Endothelial cell of umbilical vein (primary cell): Measurements from ENCODE around the gene THAP3. TPM values are rescaled to one million over a fixed set of nuclear protein-coding genes. Genes with fewer than 3 reads are reported as not detected.

Source experiments
- BruUV-seq: library from RNA; stranded (reverse); fragments of 400-500 nt; replicated peaks from 2 replicates; lab custom pipeline; 2021; lab: Mats Ljungman, UMichigan
- CTCF ChIA-PET: fragments of 300-600, 350-600 bp; sonication (Branson Sonifier 250); formaldehyde crosslinking; loops from one replicate; lab custom pipeline; 2021; ENCODE audit warnings: antibody characterized with exemption, inconsistent platforms; lab: Charles Lee
- POLR2A ChIA-PET: fragments of 300-600, 350-600 bp; sonication (Branson Sonifier 250); formaldehyde crosslinking; loops from one replicate; lab custom pipeline; 2021; ENCODE audit warnings: antibody characterized with exemption, inconsistent platforms; lab: Charles Lee
- DNase-seq: peaks from one replicate; pipeline ENCODE4 v3.0.0-alpha.2; 2011; ENCODE audit warnings: low read depth, low spot score
- FAIRE-seq: peaks from 2 replicates; lab custom pipeline; 2011; peaks lifted over from hg19 to GRCh38; lab: Jason Lieb, UNC
- H2AFZ ChIP-seq: 2 replicates; pipeline ENCODE4 v1.6.0; 2012; ENCODE audit warnings: low read depth, low read length, control low read depth, inconsistent platforms
- H3K27ac ChIP-seq: 2 replicates; pipeline ENCODE4 v1.5.1; 2011; ENCODE audit warnings: low read depth, mild to moderate bottlenecking, control low read depth, low read length, moderate library complexity; ENCODE audit not compliant: insufficient read depth
- H3K27me3 ChIP-seq, 2 experiments: 2 replicates each; pipeline versions ENCODE4 v1.6.0 to v1.6.1; 2011; ENCODE audit warnings: low read length in 2 of 2, mixed read lengths in 1 of 2; ENCODE audit not compliant: control insufficient read depth in 2 of 2, insufficient read depth in 2 of 2
- H3K36me3 ChIP-seq, 2 experiments: 2 replicates in 1 of 2; 3 replicates in 1 of 2; pipeline ENCODE4 v1.5.1; 2011; ENCODE audit warnings: low read length in 2 of 2, mild to moderate bottlenecking in 1 of 2, moderate library complexity in 1 of 2; ENCODE audit not compliant: control insufficient read depth in 2 of 2, insufficient read depth in 2 of 2; ENCODE audit errors: extremely low read depth in 1 of 2
- H3K4me1 ChIP-seq: 3 replicates; pipeline ENCODE4 v1.5.1; 2011; ENCODE audit warnings: mild to moderate bottlenecking, low read length; ENCODE audit not compliant: control insufficient read depth, insufficient read depth; ENCODE audit errors: extremely low read depth
- H3K4me2 ChIP-seq: 2 replicates; pipeline ENCODE4 v1.6.1; 2011; ENCODE audit warnings: low read length, control low read depth, mixed read lengths; ENCODE audit not compliant: insufficient read depth
- H3K4me3 ChIP-seq, 3 experiments: fragments of 200-600 bp in 1 of 3; sonication (generic), shearing (Covaris generic) in 1 of 3; replicated peaks in 1 of 3; 2 replicates each; pipeline ENCODE4 v1.5.1; 2011 to 2016; ENCODE audit warnings: control low read depth in 3 of 3, low read length in 3 of 3, mild to moderate bottlenecking in 2 of 3, inconsistent platforms in 1 of 3, low read depth in 1 of 3, moderate library complexity in 1 of 3; ENCODE audit not compliant: insufficient read depth in 1 of 3
- H3K79me2 ChIP-seq: 2 replicates; pipeline ENCODE4 v1.6.0; 2012; ENCODE audit warnings: low read length, inconsistent platforms; ENCODE audit not compliant: control insufficient read depth, insufficient read depth
- H3K9ac ChIP-seq: replicated peaks from 2 replicates; pipeline ENCODE3; 2011; ENCODE audit warnings: low read length, control low read depth; ENCODE audit not compliant: insufficient read depth; ENCODE audit errors: extremely low read depth
- H3K9me1 ChIP-seq: replicated peaks from 3 replicates; pipeline ENCODE4 v1.6.0; 2011; ENCODE audit warnings: mild to moderate bottlenecking, low read length; ENCODE audit not compliant: control insufficient read depth, insufficient read depth; ENCODE audit errors: extremely low read depth
- H3K9me3 ChIP-seq: replicated peaks from 2 replicates; pipeline ENCODE4 v1.5.1; 2012; ENCODE audit warnings: low read length, inconsistent platforms; ENCODE audit not compliant: control insufficient read depth, insufficient read depth
- H4K20me1 ChIP-seq: replicated peaks from 2 replicates; pipeline ENCODE3; 2011; ENCODE audit warnings: mild to moderate bottlenecking, low read length; ENCODE audit not compliant: control insufficient read depth, insufficient read depth; ENCODE audit errors: extremely low read depth
- EZH2 ChIP-seq: IDR thresholded peaks from 2 replicates; pipeline ENCODE4 v1.6.1; 2012; ENCODE audit warnings: borderline replicate concordance, low read depth, mild to moderate bottlenecking, moderate library complexity, low read length, inconsistent platforms; ENCODE audit not compliant: severe bottlenecking
- FOS ChIP-seq: IDR thresholded peaks from 2 replicates; pipeline ENCODE4 v1.6.1; 2011; ENCODE audit warnings: mild to moderate bottlenecking, low read length, moderate library complexity, borderline replicate concordance; ENCODE audit not compliant: insufficient read depth
- JUN ChIP-seq: IDR thresholded peaks from 2 replicates; pipeline ENCODE4 v1.6.1; 2011; ENCODE audit warnings: borderline replicate concordance, low read depth; ENCODE audit not compliant: insufficient read length, insufficient read depth
- MYC ChIP-seq: IDR thresholded peaks from one replicate; pipeline ENCODE4 v1.6.1; 2011; ENCODE audit warnings: mild to moderate bottlenecking, low read depth, low read length
- POLR2A ChIP-seq: IDR thresholded peaks from 2 replicates; pipeline ENCODE4 v1.6.1; 2012; ENCODE audit warnings: low read depth, mild to moderate bottlenecking, control low read depth, low read length
- POLR2AphosphoS5 ChIP-seq: IDR thresholded peaks from 2 replicates; pipeline ENCODE4 v1.6.1; 2012; ENCODE audit warnings: low read depth, mild to moderate bottlenecking, control low read depth, low read length, moderate library complexity; ENCODE audit not compliant: insufficient read depth
- dilution Hi-C: fragments of 300-500 bp; cut with MboI; formaldehyde crosslinking; loops from one replicate; pipeline ENCODE4 v1.15.0; 2019; ENCODE audit warnings: low sequenced_read_pairs; ENCODE audit not compliant: extremely low pct_ligation_motif_present
- intact Hi-C: fragments of 100-400 bp; cut with micrococcal nuclease; formaldehyde crosslinking; loops from one replicate; pipeline ENCODE4 v1.10.0; 2022
- polyA plus RNA-seq, 4 experiments: library from polyadenylated mRNA; depleted of rRNA in 3 of 4; stranded (reverse) in 3 of 4; unstranded in 1 of 4; fragments of >200 nt; gene quantifications; 2 replicates each; pipeline versions ENCODE4 v1.2.1 to v1.2.3, GENCODE V29; 2011 to 2012; ENCODE audit warnings: missing spikeins in 1 of 4
- total RNA-seq: library from RNA; stranded (reverse); gene quantifications from 2 replicates; pipeline ENCODE4 v1.2.3, GENCODE V29; 2021
- TF ChIP-seq, protein P1 (sequence below), 2 donors: IDR thresholded peaks; 1 replicate in 1 of 2; 2 replicates in 1 of 2; pipeline ENCODE4 v1.5.1; 2011; ENCODE audit warnings: low read length in 2 of 2, mild to moderate bottlenecking in 2 of 2, moderate library complexity in 2 of 2, control low read depth in 1 of 2, inconsistent platforms in 1 of 2, low read depth in 1 of 2; ENCODE audit not compliant: insufficient read depth in 1 of 2; ENCODE audit errors: extremely low read depth in 1 of 2
- TF ChIP-seq, protein P2 (sequence below): IDR thresholded peaks from 2 replicates; pipeline ENCODE4 v1.6.1; 2011; ENCODE audit not compliant: insufficient read depth, insufficient read length

Gene THAP3
- total and polyA plus RNA-seq, 2 donors (not counting 3 experiments of a cell fraction or from before 2014, with no cell fraction given): 11.3 to 16.7 TPM

- DNase-seq (no peak), FAIRE-seq (no peak)
- BruUV-seq: no TSS peak
- H3K4me2 ChIP-seq: no peak overlapping the region
- H3K79me2 ChIP-seq: peaks cover 2% of the 10 kb centered on the region
- H2AFZ ChIP-seq: no peak overlapping the region
- H3K4me1 ChIP-seq: no peaks in the 10 kb centered on the region
- no peaks in the 10 kb centered on the region for H3K27me3 ChIP-seq
- intact Hi-C loops (no loop called here), dilution Hi-C loops (no loop called here)
- H3K36me3 ChIP-seq: peaks cover 0 to 18% of the 10 kb centered on the region in 2 experiments
- no peak for TF ChIP-seq JUN
- TF ChIP-seq MYC: no peak
- TF ChIP-seq POLR2A: no peak
- TF ChIP-seq POLR2AphosphoS5: no peak
- TF ChIP-seq, protein P1, sequence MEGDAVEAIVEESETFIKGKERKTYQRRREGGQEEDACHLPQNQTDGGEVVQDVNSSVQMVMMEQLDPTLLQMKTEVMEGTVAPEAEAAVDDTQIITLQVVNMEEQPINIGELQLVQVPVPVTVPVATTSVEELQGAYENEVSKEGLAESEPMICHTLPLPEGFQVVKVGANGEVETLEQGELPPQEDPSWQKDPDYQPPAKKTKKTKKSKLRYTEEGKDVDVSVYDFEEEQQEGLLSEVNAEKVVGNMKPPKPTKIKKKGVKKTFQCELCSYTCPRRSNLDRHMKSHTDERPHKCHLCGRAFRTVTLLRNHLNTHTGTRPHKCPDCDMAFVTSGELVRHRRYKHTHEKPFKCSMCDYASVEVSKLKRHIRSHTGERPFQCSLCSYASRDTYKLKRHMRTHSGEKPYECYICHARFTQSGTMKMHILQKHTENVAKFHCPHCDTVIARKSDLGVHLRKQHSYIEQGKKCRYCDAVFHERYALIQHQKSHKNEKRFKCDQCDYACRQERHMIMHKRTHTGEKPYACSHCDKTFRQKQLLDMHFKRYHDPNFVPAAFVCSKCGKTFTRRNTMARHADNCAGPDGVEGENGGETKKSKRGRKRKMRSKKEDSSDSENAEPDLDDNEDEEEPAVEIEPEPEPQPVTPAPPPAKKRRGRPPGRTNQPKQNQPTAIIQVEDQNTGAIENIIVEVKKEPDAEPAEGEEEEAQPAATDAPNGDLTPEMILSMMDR (IDR thresholded peaks at IDR 0.05; ENCODE audit: extremely low read depth in 1 of 2, insufficient read depth in 1 of 2, low read depth in 1 of 2, low read length in 2 of 2): no peak
- TF ChIP-seq FOS: no peak
- TF ChIP-seq, protein P2, sequence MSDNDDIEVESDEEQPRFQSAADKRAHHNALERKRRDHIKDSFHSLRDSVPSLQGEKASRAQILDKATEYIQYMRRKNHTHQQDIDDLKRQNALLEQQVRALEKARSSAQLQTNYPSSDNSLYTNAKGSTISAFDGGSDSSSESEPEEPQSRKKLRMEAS: no peak
- no peak for TF ChIP-seq EZH2
- no peak overlapping the region for H3K4me3 ChIP-seq
- H3K27ac ChIP-seq: no peak overlapping the region
- H4K20me1 ChIP-seq: no peaks in the 10 kb centered on the region
- CTCF ChIA-PET: interaction anchor here (1.5 kb wide), 1 partner anchor 48 kb away, joined by 3 read pairs; the partner anchor contains the start of gene DNAJC11
- no peaks in the 10 kb centered on the region for H3K9me3 ChIP-seq
- H3K9me1 ChIP-seq: no peaks in the 10 kb centered on the region
- POLR2A ChIA-PET: interaction anchor here (0.6 kb wide), 1 partner anchor 291 kb away, joined by 3 read pairs; no protein-coding TSS in a partner anchor
- no peak overlapping the region for H3K9ac ChIP-seq
Measured at GRCh38 chr1:6653436-6654290, 29.0 kb downstream of the THAP3 start.
